Femur (tissue), 1 donor: ENCODE results near the gene GADL1.
A peak's percentile ranks its signal among the peaks of the same experiment; 100 is the strongest.

Source experiments
- DNase-seq: peaks from one replicate; pipeline ENCODE4 v3.0.0-alpha.2; 2017

GADL1 gene

GRCh38 chr3:30873671-30874070 is 20.8 kb downstream of the GADL1 start:
- no peak for DNase-seq

DNA sequence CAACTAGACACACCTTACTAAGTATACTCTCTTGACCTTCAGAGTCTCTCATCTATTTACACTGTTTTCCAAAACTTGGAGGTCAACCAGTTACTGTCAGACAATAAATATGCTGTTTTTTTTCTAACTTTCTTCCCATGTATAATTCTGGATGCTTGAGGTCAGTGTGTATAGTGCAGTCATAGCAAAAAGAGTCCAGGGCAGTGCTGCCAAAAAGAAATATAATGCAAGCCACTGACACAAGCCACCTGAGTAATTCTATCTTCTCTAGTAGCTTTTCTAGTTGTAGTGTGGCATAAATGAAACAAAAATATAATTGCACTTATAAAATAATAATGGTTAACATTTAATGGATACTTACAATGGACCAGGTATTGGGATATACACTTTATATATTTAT is 21.6 kb downstream of the GADL1 start:
- no peak for DNase-seq

- no peak for DNase-seq
Observed at GRCh38 chr3:30871720-30872119, 22.7 kb downstream of the GADL1 start.

DNA sequence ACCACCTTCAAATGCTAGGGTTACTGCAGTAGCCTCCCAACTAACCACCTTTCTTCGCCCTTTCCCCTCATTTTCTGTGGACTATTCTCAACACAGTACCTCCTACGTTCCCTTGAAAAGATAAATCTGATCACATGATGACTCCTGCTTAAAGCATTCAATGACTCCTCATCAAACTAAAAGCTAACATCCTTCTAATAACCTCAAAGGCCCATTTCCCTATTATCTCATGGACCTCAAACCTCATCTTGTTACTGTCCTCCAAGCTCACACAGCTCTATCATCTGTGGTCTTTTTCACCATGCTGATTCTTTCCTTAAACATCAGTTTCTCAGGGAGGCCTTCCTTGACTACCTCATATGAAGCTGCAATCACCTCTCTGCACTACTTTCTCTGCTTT is 29.6 kb downstream of the GADL1 start:
- no peak for DNase-seq

DNA sequence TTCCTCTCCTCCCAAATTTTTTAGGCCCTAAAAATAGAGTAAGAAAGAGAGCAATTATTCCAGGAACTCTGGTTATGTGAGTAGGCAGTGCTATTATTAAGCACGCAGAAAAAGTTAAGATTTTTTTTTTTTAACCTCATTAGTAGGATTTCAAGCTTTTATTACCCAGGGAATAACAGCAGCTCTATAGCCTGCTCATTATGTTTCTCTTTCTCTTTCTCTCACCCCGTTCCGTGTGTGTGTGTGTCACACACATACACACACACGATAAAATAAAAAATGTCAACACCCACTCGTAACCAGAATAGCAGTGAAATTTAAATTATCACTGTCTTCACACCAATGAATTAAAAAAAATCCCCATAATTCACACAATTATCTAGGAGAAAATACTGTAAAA is 30.3 kb downstream of the GADL1 start:
- DNase-seq = no peak

DNA sequence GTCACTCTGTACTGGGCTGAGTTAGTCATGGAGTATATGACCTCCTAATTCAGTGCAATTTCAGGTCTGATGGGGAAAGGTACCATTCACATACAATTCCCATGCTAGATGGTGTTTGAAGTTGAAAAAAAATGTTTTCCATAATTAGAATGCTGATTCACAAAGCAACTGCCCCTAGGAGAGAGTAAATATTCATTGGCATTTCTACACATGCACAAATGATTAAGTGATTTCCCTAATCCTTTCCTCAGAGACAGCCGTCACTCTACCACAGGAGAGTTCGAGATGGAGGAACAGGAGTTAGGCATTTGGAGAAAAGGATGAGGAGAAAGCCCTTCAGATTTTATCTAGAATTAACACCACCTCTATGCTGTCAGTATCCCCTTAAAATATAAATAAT is 32.5 kb downstream of the GADL1 start:
- DNase-seq = no peak

GRCh38 chr3:30858894-30859389 is 35.5 kb downstream of the GADL1 start:
- no peak for DNase-seq

- no peak for DNase-seq
Observed at GRCh38 chr3:30855400-30856292, 38.8 kb downstream of the GADL1 start.

- DNase-seq = no peak
Observed at GRCh38 chr3:30852833-30853232, 41.6 kb downstream of the GADL1 start.

DNA sequence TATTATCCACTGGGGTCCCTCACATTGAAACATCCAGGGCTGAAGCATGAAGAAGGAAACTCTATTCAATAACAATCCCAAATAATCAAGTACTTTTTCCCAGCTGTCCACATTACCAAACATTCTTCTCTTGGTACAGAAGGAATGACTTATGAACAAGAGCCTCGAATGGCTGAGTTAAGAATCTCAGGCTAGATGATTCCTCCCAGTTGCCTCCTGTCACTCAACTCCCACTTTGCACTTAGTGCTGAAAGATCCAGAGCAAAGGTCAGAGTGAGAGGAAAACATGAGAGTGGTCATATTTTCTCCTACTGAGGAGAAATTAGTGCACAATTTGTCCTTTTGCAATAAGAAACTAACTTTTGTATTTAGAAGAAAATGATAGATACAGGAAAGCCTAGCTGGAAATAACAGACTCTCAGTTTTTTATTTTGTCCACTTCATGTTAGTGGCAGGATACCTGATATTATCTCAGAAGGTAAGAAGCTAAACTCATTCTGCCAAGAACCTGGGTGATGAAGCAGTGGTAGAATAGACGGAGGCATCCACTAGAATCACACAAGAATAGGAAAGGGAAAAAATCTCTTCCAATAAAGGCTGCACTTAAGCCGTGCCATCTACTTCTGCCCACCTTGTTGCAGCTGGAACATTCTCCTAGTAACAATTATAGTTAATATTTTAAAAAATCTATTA is 46.2 kb downstream of the GADL1 start:
- peak; percentile 34 for DNase-seq

GRCh38 chr3:30847592-30847991 is 46.9 kb downstream of the GADL1 start:
- DNase-seq = peak; percentile 24

- DNase-seq = no peak
Observed at GRCh38 chr3:30845606-30846005, 48.9 kb downstream of the GADL1 start.

- DNase-seq = peak; percentile 29
Observed at GRCh38 chr3:30843877-30844276, 50.6 kb downstream of the GADL1 start.

DNA sequence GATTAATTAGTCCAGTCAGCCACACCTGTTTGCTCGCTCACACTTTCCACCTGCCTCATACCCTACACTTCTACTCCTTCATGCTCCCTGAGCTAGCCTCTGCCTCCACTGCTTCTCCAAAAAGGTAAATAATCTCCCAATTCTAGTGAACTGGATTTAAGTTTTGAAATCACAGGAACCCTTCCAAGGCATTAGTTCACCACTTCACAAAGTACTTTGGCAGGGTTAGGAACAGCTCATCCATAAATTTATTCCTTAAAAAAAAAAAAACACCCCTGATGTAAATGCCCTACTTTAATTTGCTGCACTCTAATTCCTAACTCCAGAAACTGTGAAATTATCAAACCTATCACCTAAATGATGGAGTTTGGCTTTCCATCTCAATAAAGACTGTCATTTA is 58.3 kb downstream of the GADL1 start:
- no peak for DNase-seq

DNA sequence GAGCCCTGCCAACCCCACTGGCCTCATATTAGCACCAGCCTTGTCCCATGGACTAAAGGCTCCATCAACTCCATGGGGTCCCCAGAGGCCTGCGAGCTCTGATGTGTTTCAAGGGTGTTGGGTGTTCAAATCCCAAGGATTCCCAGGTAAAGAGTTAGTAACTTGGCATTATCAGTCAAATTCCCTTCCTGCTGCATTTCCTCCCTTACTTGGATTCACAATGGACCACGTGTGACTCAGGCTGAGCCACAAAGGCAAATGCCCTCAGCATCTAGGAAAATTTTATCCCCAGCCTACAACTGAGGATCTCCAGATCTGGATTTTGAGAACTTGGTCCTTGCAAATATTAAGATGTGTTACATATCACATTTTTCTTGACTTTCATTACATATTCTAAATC is 58.8 kb downstream of the GADL1 start:
- no peak for DNase-seq

DNA sequence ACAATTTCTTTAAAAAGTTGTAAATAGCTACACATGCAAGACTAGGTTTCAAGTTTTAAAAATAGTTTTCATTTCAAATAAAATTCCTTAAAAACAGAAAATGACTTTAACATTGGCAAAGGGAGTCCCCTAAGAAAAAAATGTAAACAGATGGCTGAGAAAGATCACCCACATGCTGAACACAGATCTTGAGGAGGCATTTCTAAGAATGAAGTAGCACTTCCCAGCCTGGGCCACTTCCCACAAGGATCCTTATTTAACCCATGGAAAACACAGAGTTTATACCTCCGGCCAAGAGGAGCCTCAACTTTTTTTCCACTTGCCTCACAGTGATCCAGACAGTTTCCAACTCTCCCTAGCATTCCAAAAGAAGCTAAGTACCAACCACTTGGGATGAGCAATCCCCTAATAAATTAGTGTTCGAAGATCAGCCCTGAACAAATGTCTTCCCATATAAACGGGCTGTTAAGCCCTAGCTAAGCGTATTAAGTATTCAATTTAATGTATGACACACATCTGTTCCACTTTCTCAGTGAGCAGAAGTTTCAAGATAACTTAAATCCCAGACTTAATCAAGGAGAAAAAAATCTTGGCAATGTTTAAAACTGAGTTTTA is 61.4 kb downstream of the GADL1 start:
- DNase-seq = no peak

DNA sequence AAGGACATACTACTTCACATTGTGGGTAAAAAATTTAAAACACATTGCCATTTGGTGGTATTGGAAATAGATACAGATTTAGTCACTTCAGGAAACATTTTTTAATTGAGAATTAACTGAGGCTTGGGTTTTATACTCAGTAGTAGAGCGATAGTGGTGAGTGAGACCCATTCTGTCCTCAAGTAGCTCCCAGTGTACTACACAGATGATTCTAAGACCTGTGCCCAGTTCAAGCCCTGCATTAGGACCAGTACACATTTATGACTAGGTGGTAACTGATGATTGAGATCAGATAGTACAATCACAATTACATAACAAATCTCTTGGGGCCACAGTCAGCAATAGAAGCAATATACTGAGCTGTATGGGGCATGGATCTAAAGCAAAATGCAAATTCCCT is 67.4 kb downstream of the GADL1 start:
- no peak for DNase-seq

GRCh38 chr3:30826531-30826942 is 67.9 kb downstream of the GADL1 start:
- DNase-seq = no peak

DNA sequence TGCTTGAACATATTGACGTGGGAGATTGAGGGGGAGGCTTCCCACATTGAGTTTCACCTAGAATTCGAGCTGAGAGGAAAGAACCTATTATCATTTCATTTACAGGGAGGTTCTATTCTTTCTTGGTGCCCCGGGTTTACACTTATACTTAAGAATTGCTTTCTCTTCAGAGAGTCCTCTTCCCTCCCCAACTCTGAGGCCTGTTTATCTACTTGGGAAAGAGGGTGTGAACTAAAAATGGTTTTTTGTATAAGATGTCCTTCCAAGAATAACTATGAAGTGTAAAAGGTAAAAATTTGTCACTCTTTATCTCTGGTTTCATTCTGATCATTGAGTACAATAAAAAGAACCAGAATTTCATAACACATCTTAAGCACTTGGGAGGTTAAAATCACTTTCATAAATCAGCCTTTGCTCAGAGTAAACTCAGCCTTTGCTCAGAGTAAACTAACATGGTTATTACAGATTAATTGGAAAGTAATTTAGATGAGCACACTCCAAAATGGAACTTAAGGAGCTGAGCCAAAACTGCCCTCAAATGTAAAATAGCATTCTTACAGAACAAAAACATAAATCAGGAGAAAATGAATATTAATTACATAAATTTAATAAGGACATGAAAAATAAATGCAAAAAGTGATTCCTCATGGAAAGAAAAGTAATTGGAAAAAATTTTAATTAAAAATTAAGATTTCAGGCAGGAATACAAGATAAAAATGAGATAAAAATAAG is 75.2 kb downstream of the GADL1 start:
- no peak for DNase-seq

GRCh38 chr3:30813734-30814133 is 80.7 kb downstream of the GADL1 start:
- no peak for DNase-seq

- no peak for DNase-seq
Observed at GRCh38 chr3:30811151-30811795, 83.2 kb downstream of the GADL1 start.

DNA sequence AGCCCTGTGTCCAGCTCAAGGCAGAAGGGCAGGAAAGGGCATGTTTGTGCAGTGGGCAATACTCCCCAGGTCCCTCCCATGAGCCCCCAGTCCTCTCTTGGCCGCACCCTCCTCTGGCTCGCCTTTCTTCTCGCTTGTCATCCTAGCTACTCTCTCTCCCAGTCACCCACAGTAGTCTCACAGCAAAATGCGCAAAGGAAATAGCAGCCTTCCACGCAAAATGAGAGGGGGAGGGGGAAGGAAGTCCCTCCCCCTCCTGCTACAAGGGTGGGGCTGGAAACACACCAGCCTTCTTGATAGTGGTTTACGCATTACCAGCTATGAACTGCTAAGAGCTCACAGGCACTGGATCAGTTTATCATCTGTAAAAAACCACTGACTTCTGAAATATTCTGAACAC is 83.8 kb downstream of the GADL1 start:
- no peak for DNase-seq
